ENCODE data around the gene OR51A2. TPM values are rescaled to one million over a fixed set of nuclear protein-coding genes. Genes with fewer than 3 reads are reported as not detected.

Gene OR51A2
- total and polyA plus RNA-seq, 2 experiments from 2014 or later = not detected

DNA sequence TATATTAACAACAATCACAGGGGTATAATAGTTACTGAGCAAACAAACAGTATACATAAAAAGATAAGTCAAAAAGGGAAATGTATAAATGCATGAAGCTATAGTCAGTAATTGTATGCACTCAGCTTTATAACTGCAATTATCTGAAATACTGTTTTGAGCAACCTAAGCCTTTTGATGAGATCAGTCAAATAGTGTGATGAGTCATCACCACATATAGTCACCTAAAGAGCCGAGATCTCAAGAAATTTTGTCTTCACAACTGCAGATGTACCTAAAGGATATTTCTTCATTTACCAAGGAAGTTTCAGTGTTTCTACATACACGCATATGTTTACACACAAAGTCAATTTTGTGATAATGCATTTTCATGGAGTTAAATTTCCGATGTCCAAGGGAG is 5.4 kb upstream of the OR51A2 start:
- Histone ChIP-seq H3K4me2 (ENCODE audit: unreplicated experiment) (no peak overlapping the region), H3K27me3 (replicated peaks; ENCODE audit: insufficient read depth) (no peaks in the 10 kb centered on the region), H3K9me2 (ENCODE audit: insufficient read depth) (no peaks in the 10 kb centered on the region), H3K9ac (no peak overlapping the region), H3F3A (ENCODE audit: insufficient read depth) (no peaks in the 10 kb centered on the region), H3K4me3 (no peak overlapping the region), H3K36me3 (ENCODE audit: low read depth) (no peaks in the 10 kb centered on the region), H3K9me3 (ENCODE audit: low read depth) (no peaks in the 10 kb centered on the region), H4K20me1 (ENCODE audit: insufficient read depth) (no peaks in the 10 kb centered on the region), H3K4me1 (ENCODE audit: insufficient read depth) (no peaks in the 10 kb centered on the region), H3K27ac (no peak overlapping the region), H3K79me2 (ENCODE audit: insufficient read depth) (no peaks in the 10 kb centered on the region), H2AFZ (no peak overlapping the region)
- TF ChIP-seq EZH2 (IDR thresholded peaks at IDR 0.05; ENCODE audit: insufficient read depth, poor library complexity, severe bottlenecking) (no peak), EZH2phosphoT487 (IDR thresholded peaks at IDR 0.05; ENCODE audit: insufficient read depth, low read depth) (no peak)
- 34 to 35% methylated on average over 3 of the region's 3 CpGs for WGBS, 2 experiments (ENCODE audit: low coverage in 1 of 2, low lambda C conversion rate in 2 of 2, missing lambda C conversion rate in 2 of 2)
- peak; percentile 0 for DNase-seq
- in situ Hi-C loops (cut with MboI) = no loop called here

DNA sequence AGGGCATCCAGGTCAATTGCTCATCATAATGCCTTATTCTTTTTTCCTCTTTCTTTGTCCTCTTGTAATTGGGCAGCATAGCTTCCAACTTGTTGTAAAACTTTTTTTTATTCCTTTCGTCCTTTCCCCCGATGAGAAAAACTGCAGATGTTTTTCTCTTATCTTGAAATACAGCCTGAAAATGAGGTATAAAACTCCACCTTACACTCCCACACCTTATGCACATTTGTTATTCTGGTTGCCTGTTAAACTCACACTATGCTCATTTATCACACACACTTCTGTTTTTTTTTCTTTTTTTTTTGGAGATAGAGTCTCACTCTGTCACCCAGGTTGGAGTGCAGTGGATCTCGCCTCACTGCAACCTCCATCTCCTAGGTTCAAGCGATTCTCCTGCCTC is 1.9 kb upstream of the OR51A2 start:
- H4K20me1 ChIP-seq (ENCODE audit: insufficient read depth) = no peaks in the 10 kb centered on the region
- no peaks in the 10 kb centered on the region for H3K9me3 ChIP-seq (ENCODE audit: low read depth)
- TF ChIP-seq EZH2 (IDR thresholded peaks at IDR 0.05; ENCODE audit: insufficient read depth, poor library complexity, severe bottlenecking) (no peak), EZH2phosphoT487 (IDR thresholded peaks at IDR 0.05; ENCODE audit: insufficient read depth, low read depth) (no peak)
- H3K9ac ChIP-seq = no peak overlapping the region
- no peaks in the 10 kb centered on the region for H3K9me2 ChIP-seq (ENCODE audit: insufficient read depth)
- no peak for DNase-seq
- H3K4me2 ChIP-seq (ENCODE audit: unreplicated experiment) = no peak overlapping the region
- in situ Hi-C loops (cut with MboI) = no loop called here
- no peaks in the 10 kb centered on the region for H3K27me3 ChIP-seq (replicated peaks; ENCODE audit: insufficient read depth)
- 22 to 27% methylated on average over 4 of the region's 4 CpGs for WGBS, 2 experiments (ENCODE audit: low coverage in 1 of 2, low lambda C conversion rate in 2 of 2, missing lambda C conversion rate in 2 of 2)
- no peaks in the 10 kb centered on the region for H3K4me1 ChIP-seq (ENCODE audit: insufficient read depth)
- H3K36me3 ChIP-seq (ENCODE audit: low read depth) = no peaks in the 10 kb centered on the region
- H3F3A ChIP-seq (ENCODE audit: insufficient read depth) = no peaks in the 10 kb centered on the region
- no peak overlapping the region for H3K4me3 ChIP-seq
- no peaks in the 10 kb centered on the region for H3K79me2 ChIP-seq (ENCODE audit: insufficient read depth)
- no peak overlapping the region for H3K27ac ChIP-seq
- H2AFZ ChIP-seq = no peak overlapping the region

DNA sequence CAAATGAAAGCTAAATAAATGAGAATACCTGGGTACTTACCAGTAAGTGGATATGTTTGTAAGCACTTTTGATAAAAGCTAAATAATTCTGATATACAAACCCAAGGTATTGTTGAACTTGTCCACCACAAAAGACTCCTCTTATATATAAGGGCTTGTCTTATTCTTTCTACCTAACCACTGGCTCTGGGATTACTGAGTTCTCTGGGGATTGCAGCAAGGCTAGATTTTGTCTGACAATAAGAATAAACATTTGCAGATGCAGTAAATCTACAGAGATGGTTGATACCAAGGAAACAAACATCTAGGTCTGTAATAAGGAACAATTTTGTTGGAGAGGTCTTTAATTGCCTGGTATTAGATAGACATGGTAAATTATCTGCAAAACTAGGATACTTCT is 8.0 kb downstream of the OR51A2 start, which contains the start of gene OR51A4:
OR51A4 (minus strand) TSS at position 101 of the 400 bp plus-strand sequence. CDS start 505 bp downstream, outside the sequence.
- H4K20me1 ChIP-seq (ENCODE audit: insufficient read depth) = no peaks in the 10 kb centered on the region
- H3K27ac ChIP-seq = no peak within 1 kb of the TSS
- no peak within 1 kb of the TSS for H3K9ac ChIP-seq
- no peaks in the 10 kb centered on the region for H3K79me2 ChIP-seq (ENCODE audit: insufficient read depth)
- H3K4me1 ChIP-seq (ENCODE audit: insufficient read depth) = no peaks in the 10 kb centered on the region
- H3K36me3 ChIP-seq (ENCODE audit: low read depth) = no peaks in the 10 kb centered on the region
- no peak within 1 kb of the TSS for H3K4me2 ChIP-seq (ENCODE audit: unreplicated experiment)
- in situ Hi-C loops (cut with MboI) = no loop called here
- DNase-seq = no peak
- no peaks in the 10 kb centered on the region for H3K9me2 ChIP-seq (ENCODE audit: insufficient read depth)
- TF ChIP-seq EZH2 (IDR thresholded peaks at IDR 0.05; ENCODE audit: insufficient read depth, poor library complexity, severe bottlenecking) (no peak), EZH2phosphoT487 (IDR thresholded peaks at IDR 0.05; ENCODE audit: insufficient read depth, low read depth) (no peak)
- no peak within 1 kb of the TSS for H3K4me3 ChIP-seq
- no peaks in the 10 kb centered on the region for H3K9me3 ChIP-seq (ENCODE audit: low read depth)
- H3K27me3 ChIP-seq (replicated peaks; ENCODE audit: insufficient read depth) = no peaks in the 10 kb centered on the region
- no peak within 1 kb of the TSS for H2AFZ ChIP-seq
- H3F3A ChIP-seq (ENCODE audit: insufficient read depth) = no peaks in the 10 kb centered on the region

DNA sequence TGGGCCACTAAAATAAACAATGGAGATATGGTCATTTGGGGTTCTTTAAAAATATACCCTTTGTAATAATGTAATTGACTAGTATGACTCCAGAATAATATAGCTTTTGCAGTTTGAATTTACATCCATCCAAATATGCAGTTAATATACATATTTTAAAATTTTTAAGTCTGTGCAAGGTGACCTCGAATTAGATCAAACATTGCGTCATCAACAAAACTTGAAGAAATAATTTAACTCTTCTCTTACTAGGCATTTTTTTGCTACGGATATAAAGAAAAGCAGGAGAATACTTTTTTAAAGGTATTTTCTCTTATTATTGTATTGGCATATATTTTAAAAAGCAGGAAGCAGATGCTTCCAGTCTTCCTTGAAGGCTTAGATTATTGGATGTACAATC is 18.8 kb downstream of the OR51A2 start:
- Histone ChIP-seq H3K27ac (no peak overlapping the region), H3K27me3 (replicated peaks; ENCODE audit: insufficient read depth) (no peaks in the 10 kb centered on the region), H3K4me3 (no peak overlapping the region), H3K4me2 (ENCODE audit: unreplicated experiment) (no peak overlapping the region), H3K9me2 (ENCODE audit: insufficient read depth) (no peaks in the 10 kb centered on the region), H3K79me2 (ENCODE audit: insufficient read depth) (no peaks in the 10 kb centered on the region), H3K4me1 (ENCODE audit: insufficient read depth) (no peaks in the 10 kb centered on the region), H4K20me1 (ENCODE audit: insufficient read depth) (no peaks in the 10 kb centered on the region), H3K9ac (no peak overlapping the region), H3K36me3 (ENCODE audit: low read depth) (no peaks in the 10 kb centered on the region), H3F3A (ENCODE audit: insufficient read depth) (no peaks in the 10 kb centered on the region), H2AFZ (no peak overlapping the region), H3K9me3 (ENCODE audit: low read depth) (peaks cover 3% of the 10 kb centered on the region)
- in situ Hi-C loops (cut with MboI) = no loop called here
- no peak for DNase-seq
- WGBS, 2 experiments (ENCODE audit: low coverage in 1 of 2, low lambda C conversion rate in 2 of 2, missing lambda C conversion rate in 2 of 2) = 29 to 31% methylated on average over 3 of the region's 3 CpGs
- TF ChIP-seq EZH2 (IDR thresholded peaks at IDR 0.05; ENCODE audit: insufficient read depth, poor library complexity, severe bottlenecking) = no peak
- TF ChIP-seq EZH2phosphoT487 (IDR thresholded peaks at IDR 0.05; ENCODE audit: insufficient read depth, low read depth) = no peak

DNA sequence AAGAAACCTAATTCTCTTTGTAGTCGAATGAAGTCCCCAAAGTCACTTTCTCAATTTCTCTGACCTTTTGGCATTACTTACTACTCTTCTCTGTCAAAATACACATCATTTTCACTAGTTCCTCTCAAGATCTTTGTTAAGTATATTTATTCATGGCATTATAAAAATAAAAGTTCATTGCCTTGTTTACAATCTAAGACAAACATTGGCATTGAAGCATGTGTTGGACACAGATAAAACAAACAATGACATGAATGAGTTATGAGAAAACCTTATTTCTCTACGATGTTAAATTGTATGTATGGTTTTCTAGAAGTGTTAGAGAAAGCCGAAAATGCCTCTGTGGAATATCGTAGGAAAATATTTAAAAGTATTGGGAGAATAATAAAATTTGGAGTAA is 22.8 kb downstream of the OR51A2 start:
- no peak for DNase-seq

More for the DNA sequence above, 22.8 kb downstream of the OR51A2 start:
- Histone ChIP-seq H3K36me3 (ENCODE audit: low read depth) (no peaks in the 10 kb centered on the region), H3K4me1 (ENCODE audit: insufficient read depth) (no peaks in the 10 kb centered on the region), H3K4me2 (ENCODE audit: unreplicated experiment) (no peak overlapping the region), H3F3A (ENCODE audit: insufficient read depth) (no peaks in the 10 kb centered on the region), H3K9me2 (ENCODE audit: insufficient read depth) (no peaks in the 10 kb centered on the region), H3K9me3 (ENCODE audit: low read depth) (peaks cover 3% of the 10 kb centered on the region), H3K27ac (no peak overlapping the region), H3K27me3 (replicated peaks; ENCODE audit: insufficient read depth) (no peaks in the 10 kb centered on the region), H3K9ac (no peak overlapping the region), H4K20me1 (ENCODE audit: insufficient read depth) (no peaks in the 10 kb centered on the region), H3K79me2 (ENCODE audit: insufficient read depth) (no peaks in the 10 kb centered on the region), H2AFZ (no peak overlapping the region), H3K4me3 (no peak overlapping the region)
- no peak for TF ChIP-seq EZH2phosphoT487 (IDR thresholded peaks at IDR 0.05; ENCODE audit: insufficient read depth, low read depth)
- TF ChIP-seq EZH2 (IDR thresholded peaks at IDR 0.05; ENCODE audit: insufficient read depth, poor library complexity, severe bottlenecking) = no peak
- in situ Hi-C loops (cut with MboI) = no loop called here
- 30 to 32% methylated on average over 4 of the region's 4 CpGs for WGBS, 2 experiments (ENCODE audit: low coverage in 1 of 2, low lambda C conversion rate in 2 of 2, missing lambda C conversion rate in 2 of 2)

Measured in GM23248 (cell line).